KMS-11 (cell line): Measurements from ENCODE around the gene CHMP6.

Source experiments
- H2AFZ ChIP-seq: fragments of 200-600 bp; sonication (generic); 2 replicates; pipeline ENCODE4 v1.6.1; 2016; ENCODE audit warnings: antibody characterized with exemption, mixed run types, low read depth
- H3K27ac ChIP-seq: fragments of 200-600 bp; sonication (generic); 2 replicates; pipeline ENCODE4 v1.6.1; 2016; ENCODE audit warnings: mild to moderate bottlenecking, mixed run types
- H3K27me3 ChIP-seq: fragments of 200-600 bp; sonication (generic); 2 replicates; pipeline ENCODE4 v1.6.1; 2017; ENCODE audit warnings: mild to moderate bottlenecking, low read depth, mixed run types, moderate library complexity; ENCODE audit not compliant: insufficient read depth
- H3K36me3 ChIP-seq: fragments of 200-600 bp; sonication (generic); 2 replicates; pipeline ENCODE4 v1.6.1; 2017; ENCODE audit warnings: mild to moderate bottlenecking, mixed run types; ENCODE audit not compliant: insufficient read depth
- H3K4me1 ChIP-seq: fragments of 200-600 bp; sonication (generic); 2 replicates; pipeline ENCODE4 v1.6.1; 2016; ENCODE audit warnings: mild to moderate bottlenecking, low read depth, mixed run types; ENCODE audit not compliant: poor library complexity, severe bottlenecking
- H3K4me2 ChIP-seq: fragments of 200-600 bp; sonication (generic); 2 replicates; pipeline ENCODE4 v1.7.0; 2016; ENCODE audit warnings: mild to moderate bottlenecking, mixed run types
- H3K4me3 ChIP-seq: fragments of 200-600 bp; sonication (generic); IDR thresholded peaks from 2 replicates; pipeline ENCODE4 v1.6.1; 2017; ENCODE audit warnings: low read depth, low read length, mixed read lengths; ENCODE audit not compliant: insufficient read depth
- H3K79me2 ChIP-seq: fragments of 200-600 bp; sonication (generic); 2 replicates; pipeline ENCODE4 v1.6.1; 2016; ENCODE audit warnings: low read depth, mixed run types; ENCODE audit not compliant: insufficient read depth
- H3K9ac ChIP-seq: fragments of 200-600 bp; sonication (generic); 2 replicates; pipeline ENCODE4 v1.6.1; 2016; ENCODE audit warnings: mild to moderate bottlenecking, mixed run types
- H4K20me1 ChIP-seq: fragments of 200-600 bp; sonication (generic); 2 replicates; pipeline ENCODE4 v1.6.1; 2016; ENCODE audit warnings: mild to moderate bottlenecking, mixed run types; ENCODE audit not compliant: insufficient read depth
- CTCF ChIP-seq: fragments of 200-600 bp; sonication (generic); conservative IDR thresholded peaks from 2 replicates; pipeline ENCODE4 v1.6.1; 2017; ENCODE audit warnings: low read depth, mild to moderate bottlenecking, antibody characterized with exemption, low read length, moderate library complexity, mixed read lengths

CHMP6 gene

DNA sequence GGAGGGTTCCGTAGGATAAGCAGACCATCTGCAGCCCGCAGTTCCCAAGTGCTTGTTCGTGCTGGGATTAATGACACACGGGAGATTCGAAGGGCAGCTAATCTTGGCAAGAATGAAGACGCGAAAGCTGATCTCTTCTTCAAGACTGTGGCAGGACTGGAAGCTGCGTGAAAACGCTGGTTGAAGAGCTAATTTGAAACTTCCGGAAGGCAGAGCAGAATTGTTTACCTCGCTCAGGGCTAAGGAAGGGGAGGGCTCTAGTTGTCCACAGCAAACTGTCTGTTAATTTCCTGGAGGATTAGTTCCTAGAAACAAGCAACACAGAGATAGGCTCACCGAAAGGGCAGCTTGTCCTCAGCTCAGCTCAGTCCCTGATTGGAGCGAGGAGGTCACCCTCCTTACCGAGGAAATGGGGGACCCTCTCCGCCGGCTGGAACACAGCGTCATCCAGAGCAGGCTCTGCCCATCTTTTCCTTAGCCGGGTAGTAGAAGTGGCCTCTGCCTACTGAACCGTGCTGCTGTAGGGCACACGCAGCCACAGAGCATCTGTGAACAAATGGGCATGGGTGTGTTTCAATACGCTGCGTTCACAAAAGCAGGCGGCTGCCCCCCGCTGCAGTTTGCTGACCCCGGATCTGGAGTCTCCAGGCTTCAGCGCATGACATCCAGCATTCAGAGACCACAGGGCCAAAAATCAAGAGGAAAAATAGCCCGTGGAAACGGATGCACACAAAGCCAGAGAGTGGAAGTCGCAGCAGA is 26.6 kb downstream of the CHMP6 start:
- Histone ChIP-seq H4K20me1 (no peaks in the 10 kb centered on the region), H2AFZ (no peak overlapping the region), H3K27ac (no peak overlapping the region), H3K4me2 (no peak overlapping the region), H3K4me1 (no peaks in the 10 kb centered on the region), H3K9ac (no peak overlapping the region), H3K79me2 (no peaks in the 10 kb centered on the region), H3K36me3 (no peaks in the 10 kb centered on the region), H3K4me3 (no peak overlapping the region), H3K27me3 (peaks cover 87% of the 10 kb centered on the region)
- TF ChIP-seq CTCF: no peak

- H3K79me2 ChIP-seq: no peaks in the 10 kb centered on the region
- no peaks in the 10 kb centered on the region for H3K4me1 ChIP-seq
- no peak overlapping the region for H3K9ac ChIP-seq
- H3K4me2 ChIP-seq: no peak overlapping the region
- H3K36me3 ChIP-seq: no peaks in the 10 kb centered on the region
- no peak for TF ChIP-seq CTCF
- peaks cover 88% of the 10 kb centered on the region for H3K27me3 ChIP-seq
- H3K4me3 ChIP-seq: no peak overlapping the region
- H3K27ac ChIP-seq: no peak overlapping the region
- no peaks in the 10 kb centered on the region for H4K20me1 ChIP-seq
- H2AFZ ChIP-seq: no peak overlapping the region
Measured at GRCh38 chr17:81019563-81020442, 28.2 kb downstream of the CHMP6 start.

DNA sequence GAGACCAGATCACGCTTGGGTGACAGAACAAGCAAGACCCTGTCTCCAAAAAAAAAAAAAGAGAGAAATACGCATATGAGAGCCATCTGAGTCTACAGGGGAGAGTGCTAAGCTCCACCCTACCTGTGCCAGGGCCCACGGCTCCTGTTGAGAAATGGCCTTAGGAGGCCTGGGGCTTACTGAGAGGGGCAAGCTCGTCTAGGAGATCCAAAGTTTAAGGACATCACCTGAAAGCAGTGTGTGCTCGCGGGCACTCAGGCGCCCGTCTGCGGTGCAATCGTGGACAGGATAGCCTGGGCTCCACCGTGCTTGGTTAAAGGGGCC is 28.8 kb downstream of the CHMP6 start:
- H3K79me2 ChIP-seq: no peaks in the 10 kb centered on the region
- no peak overlapping the region for H3K27ac ChIP-seq
- H3K4me3 ChIP-seq: no peak overlapping the region
- no peaks in the 10 kb centered on the region for H4K20me1 ChIP-seq
- no peak for TF ChIP-seq CTCF
- H3K27me3 ChIP-seq: peaks cover 89% of the 10 kb centered on the region
- no peaks in the 10 kb centered on the region for H3K36me3 ChIP-seq
- no peaks in the 10 kb centered on the region for H3K4me1 ChIP-seq
- no peak overlapping the region for H3K9ac ChIP-seq
- no peak overlapping the region for H2AFZ ChIP-seq
- H3K4me2 ChIP-seq: no peak overlapping the region

DNA sequence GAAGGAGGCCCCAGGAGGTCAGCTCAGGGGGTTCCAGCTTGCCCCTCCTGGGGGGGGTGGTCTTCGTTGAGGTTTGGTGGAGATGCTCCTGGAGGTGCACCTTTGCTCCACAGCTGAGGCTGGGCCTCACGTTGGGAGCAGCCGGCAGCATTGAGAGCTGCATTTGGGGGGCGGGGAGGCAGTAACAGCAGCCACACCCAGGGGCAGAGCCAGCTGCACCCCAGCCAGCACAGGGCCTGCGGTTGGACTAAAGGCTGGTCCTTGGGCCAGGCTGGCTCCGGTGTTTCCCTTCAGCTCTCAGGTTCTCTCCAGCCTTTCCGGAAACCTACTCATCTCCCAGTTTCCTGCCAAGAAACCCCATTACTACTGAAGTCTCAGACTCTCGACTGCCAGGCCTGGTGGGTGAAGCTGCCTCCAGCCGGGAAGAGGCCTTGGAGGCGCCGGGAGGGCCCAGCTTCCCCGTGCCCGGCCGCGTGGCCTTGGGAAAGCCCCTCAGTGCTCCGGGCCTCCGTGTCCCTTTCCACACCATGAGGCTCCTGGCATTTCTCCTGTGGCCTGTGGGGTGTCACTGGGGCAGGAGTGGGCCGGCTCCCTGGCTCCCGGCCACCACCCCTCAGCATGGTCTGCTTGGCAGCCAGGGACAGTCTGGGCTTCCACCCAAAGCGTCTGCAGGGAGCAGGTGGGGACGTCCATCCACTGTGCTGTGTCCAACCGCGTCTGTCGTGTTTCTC is 29.3 kb downstream of the CHMP6 start:
- Histone ChIP-seq H3K4me2 (no peak overlapping the region), H3K27ac (no peak overlapping the region), H3K79me2 (no peaks in the 10 kb centered on the region), H3K4me1 (no peaks in the 10 kb centered on the region), H3K4me3 (no peak overlapping the region), H3K36me3 (no peaks in the 10 kb centered on the region), H2AFZ (no peak overlapping the region), H3K27me3 (peaks cover 89% of the 10 kb centered on the region), H3K9ac (no peak overlapping the region), H4K20me1 (no peaks in the 10 kb centered on the region)
- no peak for TF ChIP-seq CTCF
